GM12801 (cell line): Measurements from ENCODE around the gene CDCA7L.

Experiments
- CTCF ChIP-seq: IDR thresholded peaks from one replicate; pipeline ENCODE4 v1.5.1; 2011; ENCODE audit warnings: control low read depth; ENCODE audit not compliant: insufficient read length; ENCODE audit errors: extremely low read depth

CDCA7L gene

GRCh38 chr7:21944616-21945453 is 864 bp downstream of the CDCA7L start:
- TF ChIP-seq CTCF, result no peak

- no peak for TF ChIP-seq CTCF
Observed at GRCh38 chr7:21943436-21943835, 2.3 kb downstream of the CDCA7L start.

GRCh38 chr7:21942955-21943354 is 2.7 kb downstream of the CDCA7L start:
- TF ChIP-seq CTCF, result no peak

- TF ChIP-seq CTCF, result no peak
Observed at GRCh38 chr7:21941611-21942141, 4.0 kb downstream of the CDCA7L start.

- no peak for TF ChIP-seq CTCF
Observed at GRCh38 chr7:21939858-21940372, 5.8 kb downstream of the CDCA7L start.

- no peak for TF ChIP-seq CTCF
Observed at GRCh38 chr7:21939136-21939857, 6.4 kb downstream of the CDCA7L start.

- TF ChIP-seq CTCF, result no peak
Observed at GRCh38 chr7:21938463-21938862, 7.2 kb downstream of the CDCA7L start.
